Mammary epithelial cell (primary cell): ENCODE data around the gene AGTR1.

Experiments
- EZH2 ChIP-seq: IDR thresholded peaks from 2 replicates; pipeline ENCODE4 v1.6.1; 2012; ENCODE audit warnings: low read length, inconsistent platforms, borderline replicate concordance
- TF ChIP-seq, protein P1 (sequence below), 2 donors: IDR thresholded peaks in 1 of 2; conservative IDR thresholded peaks in 1 of 2; 2 replicates each; pipeline ENCODE4 v1.5.1; 2011 to 2012; ENCODE audit warnings: inconsistent platforms in 2 of 2, low read length in 2 of 2, mild to moderate bottlenecking in 2 of 2, control low read depth in 1 of 2, low read depth in 1 of 2; ENCODE audit not compliant: insufficient read depth in 1 of 2; ENCODE audit errors: extremely low read depth in 1 of 2

DNA sequence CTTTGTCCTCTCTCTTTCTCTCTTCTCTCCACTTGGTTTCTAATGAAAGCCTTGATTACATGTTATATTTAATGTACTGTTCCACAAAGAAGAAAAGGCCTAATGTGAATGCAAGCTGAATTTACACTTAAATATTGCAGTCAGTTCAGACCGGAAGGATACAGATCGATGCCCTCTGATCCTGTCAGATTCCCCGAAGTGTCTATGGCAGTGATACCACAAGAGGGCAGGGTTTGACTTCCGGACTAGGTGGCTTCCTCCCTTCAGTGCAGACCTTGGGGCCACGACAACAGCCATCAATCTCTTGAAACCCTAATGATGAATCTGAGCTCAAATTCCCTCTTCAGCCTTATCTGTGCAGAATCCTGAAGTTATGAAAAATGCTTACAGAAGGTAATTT lies 29.5 kb downstream of the AGTR1 start:
- TF ChIP-seq, protein P1, sequence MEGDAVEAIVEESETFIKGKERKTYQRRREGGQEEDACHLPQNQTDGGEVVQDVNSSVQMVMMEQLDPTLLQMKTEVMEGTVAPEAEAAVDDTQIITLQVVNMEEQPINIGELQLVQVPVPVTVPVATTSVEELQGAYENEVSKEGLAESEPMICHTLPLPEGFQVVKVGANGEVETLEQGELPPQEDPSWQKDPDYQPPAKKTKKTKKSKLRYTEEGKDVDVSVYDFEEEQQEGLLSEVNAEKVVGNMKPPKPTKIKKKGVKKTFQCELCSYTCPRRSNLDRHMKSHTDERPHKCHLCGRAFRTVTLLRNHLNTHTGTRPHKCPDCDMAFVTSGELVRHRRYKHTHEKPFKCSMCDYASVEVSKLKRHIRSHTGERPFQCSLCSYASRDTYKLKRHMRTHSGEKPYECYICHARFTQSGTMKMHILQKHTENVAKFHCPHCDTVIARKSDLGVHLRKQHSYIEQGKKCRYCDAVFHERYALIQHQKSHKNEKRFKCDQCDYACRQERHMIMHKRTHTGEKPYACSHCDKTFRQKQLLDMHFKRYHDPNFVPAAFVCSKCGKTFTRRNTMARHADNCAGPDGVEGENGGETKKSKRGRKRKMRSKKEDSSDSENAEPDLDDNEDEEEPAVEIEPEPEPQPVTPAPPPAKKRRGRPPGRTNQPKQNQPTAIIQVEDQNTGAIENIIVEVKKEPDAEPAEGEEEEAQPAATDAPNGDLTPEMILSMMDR (conservative IDR thresholded peaks at IDR 0.05 in 1 of 2, IDR thresholded peaks at IDR 0.05 in 1 of 2; ENCODE audit: extremely low read depth in 1 of 2, insufficient read depth in 1 of 2, low read depth in 1 of 2, low read length in 2 of 2), result peak; percentile 28 to 49
- TF ChIP-seq EZH2, result no peak
